ENCODE results near the gene HCRTR1. TPM values are rescaled to one million over a fixed set of nuclear protein-coding genes. Genes with fewer than 3 reads are reported as not detected.

The HCRTR1 gene
- total RNA-seq, 6 experiments from 2014 or later: not detected

GRCh38 chr1:31621498-31621820 lies 4.0 kb downstream of the HCRTR1 start:
- H3K36me3 Mint-ChIP-seq (ENCODE audit: low read depth): no peaks in the 10 kb centered on the region
- H3K27me3 Mint-ChIP-seq (ENCODE audit: insufficient read depth): peaks cover 5% of the 10 kb centered on the region
- H3K9me3 Mint-ChIP-seq: no peaks in the 10 kb centered on the region
- H3K27ac Mint-ChIP-seq: no peak overlapping the region
- no peak for DNase-seq
- H3K4me3 Mint-ChIP-seq: no peak overlapping the region
- H3K4me1 Mint-ChIP-seq (ENCODE audit: low read depth): peaks cover 25% of the 10 kb centered on the region
- no peak for TF ChIP-seq CTCF (IDR thresholded peaks at IDR 0.05)

DNA sequence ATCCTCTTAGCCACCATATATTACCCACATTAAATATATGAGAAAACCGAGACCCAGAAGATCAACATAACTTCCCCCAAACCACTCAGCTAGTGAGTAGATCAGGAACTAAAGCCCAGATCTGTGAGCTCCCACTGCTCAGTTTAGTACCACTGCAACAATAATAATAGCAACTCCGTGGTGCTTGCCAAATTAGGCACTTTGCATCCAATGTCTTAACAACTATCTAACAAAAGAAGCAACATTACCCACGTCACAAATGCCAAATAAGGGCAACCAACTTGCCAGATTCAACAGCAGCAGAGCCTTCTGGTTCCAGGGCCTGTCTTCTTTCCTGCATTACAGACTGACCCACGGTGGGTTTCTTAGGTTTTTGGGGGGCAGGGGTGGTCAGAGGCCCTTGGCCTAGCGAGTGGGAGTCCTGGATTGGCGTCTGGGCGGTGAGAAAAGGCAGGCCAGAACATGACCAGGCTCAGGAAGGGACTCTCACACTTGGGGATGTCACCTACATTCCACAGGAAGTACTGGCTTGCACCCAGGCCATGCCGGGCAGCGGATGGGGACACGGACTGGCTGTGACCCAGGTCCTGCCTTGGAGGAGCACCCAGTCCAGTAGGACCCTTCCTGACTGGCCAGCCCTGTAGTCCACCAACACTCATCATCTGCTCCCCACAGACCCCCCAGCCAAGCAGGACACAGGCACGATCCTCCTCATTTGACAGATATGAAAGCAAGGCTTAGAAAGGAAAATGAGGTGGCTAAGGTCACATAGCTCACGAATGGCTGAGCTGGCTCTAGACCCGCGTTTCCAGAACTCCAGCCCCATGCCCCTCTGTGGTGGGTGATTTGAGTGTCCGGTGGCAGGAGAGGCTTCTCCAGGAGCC lies 4.6 kb downstream of the HCRTR1 start:
- no peak for TF ChIP-seq CTCF (IDR thresholded peaks at IDR 0.05)
- Mint-ChIP-seq H3K27ac (no peak overlapping the region), H3K4me3 (no peak overlapping the region), H3K4me1 (ENCODE audit: low read depth) (peaks cover 30% of the 10 kb centered on the region), H3K9me3 (no peaks in the 10 kb centered on the region), H3K27me3 (ENCODE audit: insufficient read depth) (peaks cover 1% of the 10 kb centered on the region), H3K36me3 (ENCODE audit: low read depth) (no peaks in the 10 kb centered on the region)
- DNase-seq: no peak

DNA sequence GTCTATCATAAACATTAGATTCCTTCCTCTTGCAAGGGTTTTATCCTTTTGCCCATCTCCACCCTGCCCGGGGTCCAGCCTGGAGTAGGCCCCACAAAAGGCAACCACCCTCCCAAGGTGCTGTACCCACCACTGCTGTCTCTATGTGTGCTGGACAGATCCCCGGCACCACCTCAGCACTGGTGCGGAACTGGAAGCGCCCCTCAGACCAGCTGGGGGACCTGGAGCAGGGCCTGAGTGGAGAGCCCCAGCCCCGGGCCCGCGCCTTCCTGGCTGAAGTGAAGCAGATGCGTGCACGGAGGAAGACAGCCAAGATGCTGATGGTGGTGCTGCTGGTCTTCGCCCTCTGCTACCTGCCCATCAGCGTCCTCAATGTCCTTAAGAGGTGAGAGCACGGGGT lies 5.9 kb downstream of the HCRTR1 start:
- H3K27ac Mint-ChIP-seq: no peak overlapping the region
- no peak for DNase-seq
- H3K4me3 Mint-ChIP-seq: no peak overlapping the region
- peaks cover 38% of the 10 kb centered on the region for H3K4me1 Mint-ChIP-seq (ENCODE audit: low read depth)
- peaks cover 6% of the 10 kb centered on the region; the same call in 1 of the 2 replicates for H3K36me3 Mint-ChIP-seq (ENCODE audit: low read depth)
- no peaks in the 10 kb centered on the region for H3K9me3 Mint-ChIP-seq
- no peaks in the 10 kb centered on the region; the same call in 1 of the 2 replicates for H3K27me3 Mint-ChIP-seq (ENCODE audit: insufficient read depth)
- TF ChIP-seq CTCF (IDR thresholded peaks at IDR 0.05): no peak

GRCh38 chr1:31624309-31624708 lies 6.8 kb downstream of the HCRTR1 start:
- DNase-seq: no peak
- Mint-ChIP-seq H3K4me3 (no peak overlapping the region), H3K36me3 (ENCODE audit: low read depth) (peaks cover 16% of the 10 kb centered on the region), H3K27ac (no peak overlapping the region), H3K9me3 (no peaks in the 10 kb centered on the region), H3K27me3 (ENCODE audit: insufficient read depth) (no peaks in the 10 kb centered on the region), H3K4me1 (ENCODE audit: low read depth) (peaks cover 47% of the 10 kb centered on the region)
- TF ChIP-seq CTCF (IDR thresholded peaks at IDR 0.05): no peak

- TF ChIP-seq CTCF (IDR thresholded peaks at IDR 0.05): no peak
- H3K4me1 Mint-ChIP-seq (ENCODE audit: low read depth): peaks cover 49% of the 10 kb centered on the region
- H3K27ac Mint-ChIP-seq: no peak overlapping the region; the same call in 1 of the 2 replicates
- no peak for DNase-seq
- H3K4me3 Mint-ChIP-seq: no peak overlapping the region
- H3K36me3 Mint-ChIP-seq (ENCODE audit: low read depth): peaks cover 22% of the 10 kb centered on the region
- no peaks in the 10 kb centered on the region for H3K9me3 Mint-ChIP-seq
- H3K27me3 Mint-ChIP-seq (ENCODE audit: insufficient read depth): no peaks in the 10 kb centered on the region
These were observed 7.4 kb downstream of the HCRTR1 start for GRCh38 chr1:31624731-31625514.
